ENCODE measurements around the gene METTL21C. TPM values are rescaled to one million over a fixed set of nuclear protein-coding genes. Genes with fewer than 3 reads are reported as not detected.
A peak's percentile ranks its signal among the peaks of the same experiment; 100 is the strongest.

The METTL21C gene
- total and polyA plus RNA-seq, 2 experiments from 2014 or later, result not detected

GRCh38 chr13:102702965-102703725, 8.3 kb upstream of the METTL21C start:
- TF ChIP-seq CTCF (IDR thresholded peaks at IDR 0.05; ENCODE audit: low read depth, low read length), result no peak
- Histone ChIP-seq H3K9me3 (ENCODE audit: low read depth) (no peaks in the 10 kb centered on the region), H3K4me3 (no peak overlapping the region), H3K4me1 (ENCODE audit: low read depth) (peaks cover 12% of the 10 kb centered on the region), H3K27me3 (no peaks in the 10 kb centered on the region), H3K27ac (no peak overlapping the region), H3K36me3 (no peaks in the 10 kb centered on the region)
- DNase-seq (ENCODE audit: low read depth in 1 of 2, low spot score in 1 of 2), result no peak

DNA sequence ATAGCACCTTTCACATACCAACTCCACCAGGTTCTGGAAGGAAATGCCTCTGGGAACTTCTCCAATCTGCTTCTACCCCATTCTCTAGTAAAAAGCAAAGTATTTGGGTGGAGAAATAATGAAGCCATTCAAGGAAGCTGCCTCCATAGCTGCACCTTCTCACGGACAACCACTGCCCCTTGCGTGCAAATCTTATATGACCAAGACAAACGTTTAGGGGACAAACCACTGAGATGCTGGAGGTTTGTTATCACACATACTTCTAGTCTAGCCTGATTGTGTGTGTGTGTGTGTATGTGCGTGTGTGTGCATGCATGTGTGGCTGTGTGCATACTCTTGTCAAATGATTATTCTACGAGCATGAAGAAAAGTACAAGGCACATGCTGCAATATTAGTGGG, 6.5 kb upstream of the METTL21C start:
- H3K9me3 ChIP-seq (ENCODE audit: low read depth), result no peaks in the 10 kb centered on the region
- H3K4me3 ChIP-seq, result no peak overlapping the region
- DNase-seq (ENCODE audit: low read depth in 1 of 2, low spot score in 1 of 2), result no peak
- H3K27ac ChIP-seq, result no peak overlapping the region
- H3K4me1 ChIP-seq (ENCODE audit: low read depth), result peaks cover 7% of the 10 kb centered on the region
- TF ChIP-seq CTCF (IDR thresholded peaks at IDR 0.05; ENCODE audit: low read depth, low read length), result no peak
- no peaks in the 10 kb centered on the region for H3K36me3 ChIP-seq
- H3K27me3 ChIP-seq, result no peaks in the 10 kb centered on the region

DNA sequence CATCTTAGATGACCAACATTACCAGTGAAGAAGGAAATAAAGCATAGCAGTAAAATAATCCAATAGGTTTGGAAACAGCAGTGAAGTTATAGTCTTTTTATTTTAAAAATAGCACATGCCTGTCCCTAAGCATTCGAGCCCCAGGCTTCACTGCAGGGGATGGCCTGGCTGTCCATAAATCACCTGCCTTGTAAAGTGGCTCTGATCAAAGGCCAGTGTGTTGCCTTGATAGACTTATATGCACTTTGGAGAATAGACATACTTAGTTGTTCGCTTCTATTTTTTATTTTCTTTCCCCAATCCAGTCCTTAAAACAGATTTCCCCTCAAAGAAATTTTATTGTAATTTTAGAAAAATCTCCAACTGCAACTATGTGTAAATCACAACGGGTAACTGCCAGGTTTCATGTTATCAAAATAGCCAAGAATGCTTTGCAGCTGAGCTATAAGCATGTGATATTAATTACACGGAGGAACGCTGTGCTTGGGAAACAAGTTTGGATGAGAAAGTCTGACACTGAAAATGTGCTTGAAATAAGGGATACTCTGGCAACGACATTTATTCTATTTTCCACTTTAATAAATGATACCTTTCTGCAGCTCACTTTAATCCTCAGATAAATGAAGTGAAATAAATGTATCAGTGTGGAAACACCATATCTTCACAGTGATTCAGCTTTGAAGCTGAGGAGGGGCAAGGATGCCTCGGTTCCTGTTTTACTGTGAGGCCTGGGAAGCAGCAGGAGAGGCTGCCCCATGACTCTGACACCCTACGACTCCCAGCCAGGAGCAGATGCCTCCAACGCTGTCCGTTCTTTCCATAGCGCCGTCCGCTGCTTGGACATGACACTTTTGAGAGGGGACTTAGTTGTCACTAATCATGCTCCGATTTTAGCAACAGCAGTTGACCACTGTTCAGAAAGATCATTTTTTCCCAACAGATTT, 5.5 kb upstream of the METTL21C start:
- Histone ChIP-seq H3K27me3 (no peaks in the 10 kb centered on the region), H3K27ac (no peak overlapping the region), H3K4me1 (ENCODE audit: low read depth) (peaks cover 7% of the 10 kb centered on the region), H3K36me3 (no peaks in the 10 kb centered on the region), H3K4me3 (no peak overlapping the region), H3K9me3 (ENCODE audit: low read depth) (no peaks in the 10 kb centered on the region)
- peak in 1 of 2 donors; percentile 27 for DNase-seq (ENCODE audit: low read depth in 1 of 2, low spot score in 1 of 2)
- no peak for TF ChIP-seq CTCF (IDR thresholded peaks at IDR 0.05; ENCODE audit: low read depth, low read length)

DNA sequence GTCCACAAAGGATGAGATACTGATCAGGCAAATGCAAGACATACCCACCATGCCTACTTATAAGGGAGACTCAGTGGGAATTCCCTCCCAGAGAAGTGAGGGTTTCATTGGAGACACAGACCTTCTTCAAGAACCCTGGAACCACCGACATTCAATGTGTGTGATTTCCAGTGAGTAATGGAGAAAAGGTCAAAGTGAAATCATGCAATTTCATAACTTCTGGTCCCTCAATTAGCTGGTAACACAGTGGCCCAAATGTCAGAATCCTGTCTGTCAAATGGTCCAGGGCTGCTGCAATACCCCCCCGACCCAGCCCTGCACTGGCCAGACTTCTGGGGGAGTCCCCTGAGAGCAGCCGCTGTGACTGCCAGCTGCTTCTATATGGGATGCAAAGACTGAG, 4.7 kb upstream of the METTL21C start:
- H3K4me1 ChIP-seq (ENCODE audit: low read depth), result peaks cover 7% of the 10 kb centered on the region
- no peak for TF ChIP-seq CTCF (IDR thresholded peaks at IDR 0.05; ENCODE audit: low read depth, low read length)
- H3K27me3 ChIP-seq, result no peaks in the 10 kb centered on the region
- H3K9me3 ChIP-seq (ENCODE audit: low read depth), result no peaks in the 10 kb centered on the region
- no peak overlapping the region for H3K27ac ChIP-seq
- DNase-seq (ENCODE audit: low read depth in 1 of 2, low spot score in 1 of 2), result no peak
- no peak overlapping the region for H3K4me3 ChIP-seq
- no peaks in the 10 kb centered on the region for H3K36me3 ChIP-seq

GRCh38 chr13:102698649-102698980, 3.8 kb upstream of the METTL21C start:
- no peak overlapping the region for H3K4me3 ChIP-seq
- DNase-seq (ENCODE audit: low read depth in 1 of 2, low spot score in 1 of 2), result no peak
- no peak overlapping the region for H3K27ac ChIP-seq
- peaks cover 7% of the 10 kb centered on the region for H3K4me1 ChIP-seq (ENCODE audit: low read depth)
- H3K27me3 ChIP-seq, result no peaks in the 10 kb centered on the region
- no peak for TF ChIP-seq CTCF (IDR thresholded peaks at IDR 0.05; ENCODE audit: low read depth, low read length)
- no peaks in the 10 kb centered on the region for H3K9me3 ChIP-seq (ENCODE audit: low read depth)
- H3K36me3 ChIP-seq, result no peaks in the 10 kb centered on the region

All from cardiac muscle cell (in vitro differentiated cells and primary cell).